Epithelial cell of proximal tubule (primary cell): Measurements from ENCODE around the gene AGBL1. TPM values are rescaled to one million over a fixed set of nuclear protein-coding genes. Genes with fewer than 3 reads are reported as not detected.

ENCODE experiments used
- DNase-seq: peaks from one replicate; pipeline ENCODE4 v3.0.0-alpha.2; 2011; ENCODE audit warnings: low read depth
- H3K4me3 ChIP-seq: 2 replicates; pipeline ENCODE4 v1.5.1; 2011; ENCODE audit warnings: low read depth, mild to moderate bottlenecking, low read length
- total RNA-seq: library from RNA; depleted of rRNA; stranded (reverse); fragments of >200 nt; gene quantifications from 2 replicates; pipeline ENCODE4 v1.2.3, GENCODE V29; 2015
- TF ChIP-seq, protein P1 (sequence below): conservative IDR thresholded peaks from 2 replicates; pipeline ENCODE4 v1.5.1; 2012; ENCODE audit warnings: low read depth, mild to moderate bottlenecking, low read length

AGBL1 gene
- total RNA-seq, 1 donor from 2014 or later, result not detected

GRCh38 chr15:86231864-86232721 lies 152.4 kb downstream of the AGBL1 start:
- no peak for DNase-seq
- no peak overlapping the region for H3K4me3 ChIP-seq
- TF ChIP-seq, protein P1, sequence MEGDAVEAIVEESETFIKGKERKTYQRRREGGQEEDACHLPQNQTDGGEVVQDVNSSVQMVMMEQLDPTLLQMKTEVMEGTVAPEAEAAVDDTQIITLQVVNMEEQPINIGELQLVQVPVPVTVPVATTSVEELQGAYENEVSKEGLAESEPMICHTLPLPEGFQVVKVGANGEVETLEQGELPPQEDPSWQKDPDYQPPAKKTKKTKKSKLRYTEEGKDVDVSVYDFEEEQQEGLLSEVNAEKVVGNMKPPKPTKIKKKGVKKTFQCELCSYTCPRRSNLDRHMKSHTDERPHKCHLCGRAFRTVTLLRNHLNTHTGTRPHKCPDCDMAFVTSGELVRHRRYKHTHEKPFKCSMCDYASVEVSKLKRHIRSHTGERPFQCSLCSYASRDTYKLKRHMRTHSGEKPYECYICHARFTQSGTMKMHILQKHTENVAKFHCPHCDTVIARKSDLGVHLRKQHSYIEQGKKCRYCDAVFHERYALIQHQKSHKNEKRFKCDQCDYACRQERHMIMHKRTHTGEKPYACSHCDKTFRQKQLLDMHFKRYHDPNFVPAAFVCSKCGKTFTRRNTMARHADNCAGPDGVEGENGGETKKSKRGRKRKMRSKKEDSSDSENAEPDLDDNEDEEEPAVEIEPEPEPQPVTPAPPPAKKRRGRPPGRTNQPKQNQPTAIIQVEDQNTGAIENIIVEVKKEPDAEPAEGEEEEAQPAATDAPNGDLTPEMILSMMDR, result peak; percentile 49

GRCh38 chr15:86235667-86236066 lies 156.0 kb downstream of the AGBL1 start:
- TF ChIP-seq, protein P1, result no peak
- H3K4me3 ChIP-seq, result no peak overlapping the region
- DNase-seq, result no peak

DNA sequence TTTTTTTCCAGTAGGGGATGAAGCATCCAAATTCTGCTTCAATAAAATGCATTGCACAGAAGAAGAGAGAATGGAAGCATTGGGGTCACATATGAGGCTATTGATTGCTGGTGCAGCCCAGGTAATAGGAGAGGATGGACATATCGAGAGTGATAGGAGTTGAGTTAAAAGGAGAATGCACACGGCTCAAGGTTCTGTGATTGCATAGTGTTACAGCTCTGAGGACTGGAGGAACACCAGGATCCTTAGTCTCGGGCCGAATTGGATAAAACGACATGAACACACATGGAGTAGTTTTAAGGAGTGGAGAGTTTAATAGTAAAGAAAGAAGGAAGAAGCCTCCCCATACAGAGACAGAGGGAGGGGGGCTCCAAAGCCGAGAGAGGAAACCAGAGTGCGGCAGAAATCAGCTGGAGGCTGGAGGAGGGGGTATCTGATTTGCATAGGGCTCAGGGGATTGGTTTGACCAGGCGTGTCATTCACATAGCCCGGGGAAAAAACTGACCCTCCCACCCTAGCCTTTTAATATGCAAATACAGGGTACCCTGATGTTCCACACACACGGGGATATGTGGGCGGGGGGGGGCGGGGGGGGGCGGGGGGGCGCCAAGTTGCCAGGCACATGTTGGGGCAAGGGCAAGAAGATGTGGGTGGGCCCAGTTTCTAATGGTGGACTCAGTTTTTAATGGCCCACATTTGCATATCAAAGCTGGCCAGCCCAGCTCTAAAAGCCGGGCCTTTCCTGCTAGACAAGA lies 156.9 kb downstream of the AGBL1 start:
- no peak overlapping the region for H3K4me3 ChIP-seq
- no peak for DNase-seq
- TF ChIP-seq, protein P1, result no peak

DNA sequence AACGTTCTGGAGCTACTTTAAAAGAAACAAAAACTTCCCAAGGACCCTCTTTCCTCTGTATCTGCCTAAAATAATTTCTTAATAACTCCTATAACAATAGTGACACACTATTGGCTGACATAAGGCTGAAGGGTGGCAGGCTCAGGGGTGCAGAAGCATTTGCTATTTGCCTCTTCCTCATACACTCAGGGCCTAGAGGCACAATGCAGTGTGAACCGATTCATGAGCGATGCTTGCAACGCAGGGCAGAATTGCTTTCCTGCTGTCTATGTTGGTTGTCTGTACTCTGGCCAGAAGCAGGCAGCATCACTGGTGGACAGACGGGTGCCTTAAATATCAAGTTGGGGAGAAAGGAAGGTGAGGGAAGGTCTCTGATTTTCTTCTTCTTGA lies 157.4 kb downstream of the AGBL1 start:
- no peak for DNase-seq
- H3K4me3 ChIP-seq, result no peak overlapping the region
- TF ChIP-seq, protein P1, result no peak

GRCh38 chr15:86247249-86247955 lies 167.7 kb downstream of the AGBL1 start:
- TF ChIP-seq, protein P1, result no peak
- no peak for DNase-seq
- no peak overlapping the region for H3K4me3 ChIP-seq

- no peak overlapping the region for H3K4me3 ChIP-seq
- no peak for DNase-seq
- TF ChIP-seq, protein P1, result no peak
Measured at GRCh38 chr15:86255247-86255646, 175.6 kb downstream of the AGBL1 start.
